ENCODE measurements around the gene URGCP. TPM values are rescaled to one million over a fixed set of nuclear protein-coding genes. Genes with fewer than 3 reads are reported as not detected.
"Not testable (repeated sequence)": the region's sequence is repeated elsewhere in the genome, so short reads cannot be mapped to it uniquely, and the experiment has no call there.

Gene URGCP
- polyA plus RNA-seq, 4 donors, result 30.0 to 34.5 (median 33.4) TPM

DNA sequence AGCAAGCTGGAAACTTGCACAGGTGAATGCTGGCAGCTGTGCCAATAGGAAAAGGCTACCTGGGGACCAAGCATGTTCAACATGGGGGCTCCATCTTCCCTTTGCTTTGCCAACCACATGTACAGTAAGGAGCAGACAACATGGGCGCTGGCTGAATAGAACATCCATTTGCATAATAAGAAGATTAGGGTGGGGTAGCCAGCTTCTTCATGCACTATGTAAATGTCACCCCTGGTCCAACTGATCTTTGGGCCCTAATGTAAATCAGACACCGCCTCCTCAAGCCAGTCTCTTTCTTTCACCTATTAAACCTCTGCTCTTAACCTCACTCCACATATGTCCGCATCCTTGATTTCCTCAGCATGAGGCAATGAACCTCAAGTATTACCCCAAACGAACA lies 63.1 kb downstream of the URGCP start:
- no peak for DNase-seq (ENCODE audit: low read depth in 4 of 4, low spot score in 3 of 4)

DNA sequence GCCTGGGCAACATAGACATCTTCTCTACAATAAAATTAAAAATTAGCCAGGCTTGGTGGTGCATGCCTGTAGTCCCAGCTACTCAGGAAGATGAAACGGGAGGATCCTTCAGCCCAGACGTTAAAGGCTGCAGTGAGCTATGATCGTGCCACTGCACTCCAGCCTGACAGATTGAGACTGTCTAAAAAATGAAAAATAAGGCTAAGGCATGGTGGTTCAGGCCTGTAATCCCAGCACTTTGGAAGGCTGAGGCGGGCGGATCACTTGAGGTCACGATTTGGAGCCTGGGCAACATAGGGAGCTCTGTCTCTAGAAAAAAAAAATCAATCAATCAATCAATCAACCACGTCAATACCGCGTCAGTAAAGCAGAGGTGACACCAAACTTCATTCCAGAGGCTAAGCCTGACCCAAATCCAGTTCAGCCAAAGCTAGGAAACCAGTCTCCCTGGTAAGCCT lies 68.2 kb downstream of the URGCP start:
- no peak for DNase-seq (ENCODE audit: low read depth in 4 of 4, low spot score in 3 of 4)

DNA sequence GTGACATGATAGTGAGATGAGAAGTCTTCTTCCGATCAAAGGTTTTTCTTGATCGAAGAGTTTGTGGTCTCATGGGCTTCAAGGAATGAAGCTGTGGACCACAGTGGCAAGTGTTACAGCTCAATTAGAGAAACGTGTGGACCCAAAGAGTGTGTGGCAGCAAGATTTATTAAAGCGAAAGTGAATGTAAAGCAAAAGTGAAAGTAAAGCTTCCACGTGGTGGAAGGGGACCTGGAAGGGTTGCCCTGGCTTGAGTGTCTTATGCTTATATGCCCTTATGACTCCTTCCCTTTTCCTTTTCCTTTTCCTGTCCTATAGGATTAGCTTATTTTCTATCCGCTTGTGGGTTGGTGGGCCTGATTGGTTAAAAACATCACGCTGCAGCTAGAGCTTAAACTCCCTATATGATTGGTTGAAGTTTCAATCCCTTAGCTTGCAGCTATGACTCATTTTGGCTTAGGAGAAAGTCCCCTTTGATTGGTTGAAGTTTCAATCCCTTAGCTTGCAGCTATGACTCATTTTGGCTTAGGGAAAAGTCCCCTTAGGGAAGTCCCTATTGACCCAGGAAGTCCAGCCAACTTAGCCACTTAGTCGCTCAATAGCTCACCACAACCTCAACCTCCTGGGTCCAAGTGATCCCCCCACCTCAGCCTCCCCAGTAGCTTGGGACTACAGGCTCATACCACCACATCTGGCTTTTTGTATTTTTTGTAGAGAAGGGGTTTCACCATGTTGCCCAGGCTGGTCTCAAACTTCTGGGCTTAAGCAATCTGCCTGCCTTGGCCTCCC lies 71.7 kb downstream of the URGCP start:
- no peak for DNase-seq (ENCODE audit: low read depth in 4 of 4, low spot score in 3 of 4)

DNA sequence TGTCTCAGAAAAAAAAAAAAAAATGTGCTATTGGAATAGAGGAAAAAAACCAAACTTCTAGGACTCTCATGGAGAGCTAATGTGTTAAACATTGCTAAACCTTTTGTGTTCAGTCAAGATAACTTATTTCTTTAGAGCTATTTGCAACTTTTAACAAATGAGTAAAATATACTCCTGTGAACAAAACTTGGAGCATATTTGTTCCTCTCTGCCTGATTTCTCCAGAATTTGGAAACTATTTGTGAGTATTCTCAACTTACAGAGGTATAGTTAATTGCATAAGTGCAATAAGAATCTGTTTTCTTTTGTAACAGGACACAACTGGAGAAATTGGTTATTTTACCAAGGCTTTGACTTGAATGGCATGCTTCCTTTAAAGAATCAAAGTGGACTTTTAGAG lies 75.5 kb downstream of the URGCP start:
- DNase-seq (ENCODE audit: low read depth in 4 of 4, low spot score in 3 of 4), result not testable (repeated sequence)

Other genes starting within 250 kb of the URGCP start
- gene COA1, start 177.1 kb downstream of the URGCP start, polyA plus RNA-seq (ENCODE audit: insufficient read length in 4 of 4), result 10 to 100 TPM; 64.0 to 73.5 (median 69.8) TPM
- gene BLVRA, start 147.9 kb downstream of the URGCP start, polyA plus RNA-seq (ENCODE audit: insufficient read length in 4 of 4), result 10 to 100 TPM; 52.0 to 57.2 (median 54.9) TPM
- gene MRPS24, start 37.1 kb downstream of the URGCP start, polyA plus RNA-seq (ENCODE audit: insufficient read length in 4 of 4), result 100 to 1,000 TPM in 1 of 4 donors, 10 to 100 TPM in 3; 72.2 to 101 (median 76.9) TPM
- 10 to 100 TPM; 20.0 to 24.7 (median 22.4) TPM for gene UBE2D4, start 19.8 kb upstream of the URGCP start, polyA plus RNA-seq (ENCODE audit: insufficient read length in 4 of 4)
- gene SPDYE1, start 91.3 kb upstream of the URGCP start, polyA plus RNA-seq (ENCODE audit: insufficient read length in 4 of 4), result under 1 TPM; 0.51 to 0.97 (median 0.52) TPM
- 10 to 100 TPM; 61.2 to 76.0 (median 67.0) TPM for gene DBNL, start 138.1 kb upstream of the URGCP start, polyA plus RNA-seq (ENCODE audit: insufficient read length in 4 of 4)
- 1 to 10 TPM; 1.4 to 5.4 (median 3.0) TPM for gene PGAM2, start 159.0 kb upstream of the URGCP start, polyA plus RNA-seq (ENCODE audit: insufficient read length in 4 of 4)
- gene POLM, start 175.9 kb upstream of the URGCP start, polyA plus RNA-seq (ENCODE audit: insufficient read length in 4 of 4), result 10 to 100 TPM; 19.2 to 23.1 (median 20.9) TPM
- gene AEBP1, start 197.7 kb upstream of the URGCP start, polyA plus RNA-seq (ENCODE audit: insufficient read length in 4 of 4), result 10 to 100 TPM; 55.4 to 75.0 (median 67.7) TPM
- 100 to 1,000 TPM; 116 to 131 (median 120) TPM for gene POLD2, start 217.0 kb upstream of the URGCP start, polyA plus RNA-seq (ENCODE audit: insufficient read length in 4 of 4)
- gene MYL7, start 234.7 kb upstream of the URGCP start, polyA plus RNA-seq (ENCODE audit: insufficient read length in 4 of 4), result under 1 TPM; 0.37 to 0.99 (median 0.56) TPM